ENCODE measurements around the gene EPAS1. TPM values are rescaled to one million over a fixed set of nuclear protein-coding genes. Genes with fewer than 3 reads are reported as not detected.
A peak's percentile ranks its signal among the peaks of the same experiment; 100 is the strongest.

The EPAS1 gene
- total and polyA plus RNA-seq, 9 of the 15 experiments (the other 6 are each of a cell fraction or from before 2014, with no cell fraction given): 0.25 to 11.2 (median 4.1) TPM

DNA sequence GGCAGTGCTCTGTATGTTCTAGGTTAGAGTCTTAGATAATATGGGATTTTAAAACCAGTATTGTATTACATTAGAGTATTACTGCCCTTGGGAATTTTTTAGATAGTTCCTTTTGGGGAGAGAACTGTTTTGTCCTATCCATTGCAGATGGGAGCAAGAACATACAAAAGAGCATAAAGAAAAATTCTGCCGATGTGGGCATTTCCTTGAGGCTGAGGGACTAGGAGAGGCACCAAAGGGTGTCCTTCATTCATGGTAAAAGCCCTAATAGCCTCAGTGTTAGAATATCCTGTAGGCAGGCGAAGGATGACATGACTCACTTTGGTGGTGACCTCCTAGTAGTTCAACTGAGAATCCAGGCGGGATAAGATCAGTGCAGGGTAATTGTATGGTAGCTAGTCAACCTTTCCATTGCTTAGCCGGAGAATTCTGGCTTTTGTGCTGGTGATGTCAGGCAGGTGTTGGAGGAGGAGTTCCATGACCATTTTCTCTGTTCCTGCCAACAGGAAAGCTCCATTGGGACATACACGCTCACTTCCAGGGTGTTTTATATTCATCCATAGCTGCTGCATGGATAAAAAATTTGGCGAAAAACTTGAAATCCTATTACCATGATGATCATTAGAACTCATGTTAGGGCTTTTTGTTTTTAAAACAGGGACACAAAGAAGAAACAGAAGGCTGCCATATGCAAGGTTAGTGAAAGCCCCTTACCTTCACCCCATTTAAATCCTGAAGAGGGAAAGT, 28.1 kb downstream of the EPAS1 start (continued):
- TF ChIP-seq NFATC3 (IDR thresholded peaks at IDR 0.05): peak; percentile 96
- TF ChIP-seq NCOR1 (IDR thresholded peaks at IDR 0.05): no peak
- peak; percentile 35 for TF ChIP-seq MEIS2 (IDR thresholded peaks at IDR 0.05; ENCODE audit: partially characterized antibody)
- TF ChIP-seq, protein P1, sequence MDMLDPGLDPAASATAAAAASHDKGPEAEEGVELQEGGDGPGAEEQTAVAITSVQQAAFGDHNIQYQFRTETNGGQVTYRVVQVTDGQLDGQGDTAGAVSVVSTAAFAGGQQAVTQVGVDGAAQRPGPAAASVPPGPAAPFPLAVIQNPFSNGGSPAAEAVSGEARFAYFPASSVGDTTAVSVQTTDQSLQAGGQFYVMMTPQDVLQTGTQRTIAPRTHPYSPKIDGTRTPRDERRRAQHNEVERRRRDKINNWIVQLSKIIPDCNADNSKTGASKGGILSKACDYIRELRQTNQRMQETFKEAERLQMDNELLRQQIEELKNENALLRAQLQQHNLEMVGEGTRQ (CRISPR knock-in tag; IDR thresholded peaks at IDR 0.05): no peak
- no peak for TF ChIP-seq SNRNP70 (optimal IDR thresholded peaks at IDR 0.05; ENCODE audit: low read depth, low read length)
- peak; percentile 94 for TF ChIP-seq SMARCE1 (IDR thresholded peaks at IDR 0.05)
- TF ChIP-seq ESRRA (IDR thresholded peaks at IDR 0.05; ENCODE audit: borderline replicate concordance, low read depth): peak; percentile 59; the same call in 1 of the 2 replicates
- no peak for TF ChIP-seq SUPT5H (IDR thresholded peaks at IDR 0.05)
- TF ChIP-seq CCAR2 (IDR thresholded peaks at IDR 0.05; ENCODE audit: low read depth, low read length): no peak
- peak; percentile 83 for TF ChIP-seq ARID1B (IDR thresholded peaks at IDR 0.05)
- no peak for TF ChIP-seq MEF2A (IDR thresholded peaks at IDR 0.05; ENCODE audit: control insufficient read depth, low read depth, low read length)
- no peak for TF ChIP-seq SETDB1 (IDR thresholded peaks at IDR 0.05; ENCODE audit: low read length)
- 0 out of 4 replicates have a peak, but pooled peaks of 1 of the 2 experiments have one; percentile 25 for TF ChIP-seq FOXK2 (conservative IDR thresholded peaks at IDR 0.05 in 1 of 2, IDR thresholded peaks at IDR 0.05 in 1 of 2; ENCODE audit: low read depth in 2 of 2)
- TF ChIP-seq KLF1 (tag; IDR thresholded peaks at IDR 0.05): no peak
- TF ChIP-seq, protein P2, sequence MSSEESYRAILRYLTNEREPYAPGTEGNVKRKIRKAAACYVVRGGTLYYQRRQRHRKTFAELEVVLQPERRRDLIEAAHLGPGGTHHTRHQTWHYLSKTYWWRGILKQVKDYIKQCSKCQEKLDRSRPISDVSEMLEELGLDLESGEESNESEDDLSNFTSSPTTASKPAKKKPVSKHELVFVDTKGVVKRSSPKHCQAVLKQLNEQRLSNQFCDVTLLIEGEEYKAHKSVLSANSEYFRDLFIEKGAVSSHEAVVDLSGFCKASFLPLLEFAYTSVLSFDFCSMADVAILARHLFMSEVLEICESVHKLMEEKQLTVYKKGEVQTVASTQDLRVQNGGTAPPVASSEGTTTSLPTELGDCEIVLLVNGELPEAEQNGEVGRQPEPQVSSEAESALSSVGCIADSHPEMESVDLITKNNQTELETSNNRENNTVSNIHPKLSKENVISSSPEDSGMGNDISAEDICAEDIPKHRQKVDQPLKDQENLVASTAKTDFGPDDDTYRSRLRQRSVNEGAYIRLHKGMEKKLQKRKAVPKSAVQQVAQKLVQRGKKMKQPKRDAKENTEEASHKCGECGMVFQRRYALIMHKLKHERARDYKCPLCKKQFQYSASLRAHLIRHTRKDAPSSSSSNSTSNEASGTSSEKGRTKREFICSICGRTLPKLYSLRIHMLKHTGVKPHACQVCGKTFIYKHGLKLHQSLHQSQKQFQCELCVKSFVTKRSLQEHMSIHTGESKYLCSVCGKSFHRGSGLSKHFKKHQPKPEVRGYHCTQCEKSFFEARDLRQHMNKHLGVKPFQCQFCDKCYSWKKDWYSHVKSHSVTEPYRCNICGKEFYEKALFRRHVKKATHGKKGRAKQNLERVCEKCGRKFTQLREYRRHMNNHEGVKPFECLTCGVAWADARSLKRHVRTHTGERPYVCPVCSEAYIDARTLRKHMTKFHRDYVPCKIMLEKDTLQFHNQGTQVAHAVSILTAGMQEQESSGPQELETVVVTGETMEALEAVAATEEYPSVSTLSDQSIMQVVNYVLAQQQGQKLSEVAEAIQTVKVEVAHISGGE (CRISPR knock-in tag; IDR thresholded peaks at IDR 0.05): no peak
- TF ChIP-seq, protein P3, sequence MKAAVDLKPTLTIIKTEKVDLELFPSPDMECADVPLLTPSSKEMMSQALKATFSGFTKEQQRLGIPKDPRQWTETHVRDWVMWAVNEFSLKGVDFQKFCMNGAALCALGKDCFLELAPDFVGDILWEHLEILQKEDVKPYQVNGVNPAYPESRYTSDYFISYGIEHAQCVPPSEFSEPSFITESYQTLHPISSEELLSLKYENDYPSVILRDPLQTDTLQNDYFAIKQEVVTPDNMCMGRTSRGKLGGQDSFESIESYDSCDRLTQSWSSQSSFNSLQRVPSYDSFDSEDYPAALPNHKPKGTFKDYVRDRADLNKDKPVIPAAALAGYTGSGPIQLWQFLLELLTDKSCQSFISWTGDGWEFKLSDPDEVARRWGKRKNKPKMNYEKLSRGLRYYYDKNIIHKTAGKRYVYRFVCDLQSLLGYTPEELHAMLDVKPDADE (conservative IDR thresholded peaks at IDR 0.05; ENCODE audit: control insufficient read depth, low read depth, low read length): no peak
- no peak for TF ChIP-seq MIER1 (IDR thresholded peaks at IDR 0.05; ENCODE audit: low read depth)
- no peak for TF ChIP-seq ZNF184 (CRISPR knock-in tag; IDR thresholded peaks at IDR 0.05)
- peak; percentile 63 for TF ChIP-seq NR2C1 (IDR thresholded peaks at IDR 0.05)
- peak; percentile 82 for TF ChIP-seq NR2C1 (tag; IDR thresholded peaks at IDR 0.05)
- TF ChIP-seq NFE2 (IDR thresholded peaks at IDR 0.05; ENCODE audit: low read depth): peak; percentile 72
- peak; percentile 29; the same call in 1 of the 2 replicates for TF ChIP-seq MYNN (IDR thresholded peaks at IDR 0.05)
- TF ChIP-seq MYNN (CRISPR knock-in tag; IDR thresholded peaks at IDR 0.05): no peak
- TF ChIP-seq DPF2 (IDR thresholded peaks at IDR 0.05): peak; percentile 90
- TF ChIP-seq RAD21 (CRISPR knock-in tag; conservative IDR thresholded peaks at IDR 0.05 in 1 of 2, IDR thresholded peaks at IDR 0.05 in 1 of 2): peak in 1 of 2 experiments; percentile 10; a peak in 1 of 4 replicates
